Panc1 (cell line): Measurements from ENCODE around the gene RALGPS2. TPM values are rescaled to one million over a fixed set of nuclear protein-coding genes. Genes with fewer than 3 reads are reported as not detected.

ENCODE experiments used
- ATAC-seq: fragments of 200-7000 bp; cut with Tn5 transposase; 2 replicates; pipeline ENCODE4 v1.9.1; 2020; ENCODE audit warnings: mild to moderate bottlenecking, moderate library complexity
- BruUV-seq: library from RNA; stranded (reverse); fragments of 400-500 nt; replicated peaks from 2 replicates; lab custom pipeline; 2021; lab: Mats Ljungman, UMichigan
- CTCF ChIA-PET: fragments of 300-600 bp; sonication (Branson Sonifier 250); formaldehyde crosslinking; loops from one replicate; lab custom pipeline; 2022; ENCODE audit warnings: antibody characterized with exemption; lab: Charles Lee
- POLR2A ChIA-PET: fragments of 300-600 bp; sonication (Branson Sonifier 250); formaldehyde crosslinking; loops from one replicate; lab custom pipeline; 2022; ENCODE audit warnings: antibody characterized with exemption; lab: Charles Lee
- DNase-seq: peaks from one replicate; pipeline ENCODE4 v3.0.0-alpha.2; 2010; ENCODE audit warnings: low read depth, low spot score
- H3K27ac ChIP-seq: 2 replicates; pipeline ENCODE4 v1.5.1; 2011; ENCODE audit warnings: mild to moderate bottlenecking, low read length, inconsistent platforms
- H3K27me3 ChIP-seq: fragments of 200-500 bp; sonication (Bioruptor generic); 2 replicates; pipeline ENCODE4 v1.6.0; 2014; ENCODE audit warnings: low read length, inconsistent platforms; ENCODE audit not compliant: control insufficient read depth, insufficient read depth
- H3K36me3 ChIP-seq: fragments of 200-500 bp; sonication (Bioruptor generic); 2 replicates; pipeline ENCODE4 v1.5.1; 2014; ENCODE audit warnings: inconsistent platforms, mild to moderate bottlenecking, low read length, moderate library complexity; ENCODE audit not compliant: control insufficient read depth, insufficient read depth
- H3K4me1 ChIP-seq: 2 replicates; pipeline ENCODE4 v1.5.1; 2011; ENCODE audit warnings: inconsistent platforms, mild to moderate bottlenecking, low read length, moderate library complexity; ENCODE audit not compliant: control insufficient read depth, insufficient read depth
- H3K4me3 ChIP-seq, 2 experiments: 2 replicates each; pipeline ENCODE4 v1.5.1; 2011 to 2012; ENCODE audit warnings: low read depth in 2 of 2, low read length in 2 of 2, mild to moderate bottlenecking in 2 of 2, inconsistent platforms in 1 of 2, moderate library complexity in 1 of 2
- H3K9me3 ChIP-seq: fragments of 200-500 bp; sonication (Bioruptor generic); 2 replicates; pipeline ENCODE4 v1.5.1; 2014; ENCODE audit warnings: low read depth, mild to moderate bottlenecking, inconsistent platforms, low read length, moderate library complexity; ENCODE audit not compliant: control insufficient read depth, insufficient read depth
- CTCF ChIP-seq: fragments of 450-650 bp; IDR thresholded peaks from 2 replicates; pipeline ENCODE4 v1.5.1; 2017; ENCODE audit warnings: mild to moderate bottlenecking
- POLR2AphosphoS5 ChIP-seq: IDR thresholded peaks from 2 replicates; pipeline ENCODE4 v1.6.1; 2012; ENCODE audit warnings: mild to moderate bottlenecking, low read depth, low read length, moderate library complexity
- REST ChIP-seq, 2 experiments: IDR thresholded peaks; 2 replicates each; pipeline ENCODE4 v1.6.1; 2011 to 2012; ENCODE audit warnings: low read depth in 2 of 2, control low read depth in 1 of 2, low read length in 1 of 2, mild to moderate bottlenecking in 1 of 2, moderate library complexity in 1 of 2; ENCODE audit not compliant: insufficient read depth in 1 of 2
- SIN3A ChIP-seq: IDR thresholded peaks from 2 replicates; pipeline ENCODE4 v1.6.1; 2012; ENCODE audit warnings: low read depth, mild to moderate bottlenecking, low read length, moderate library complexity, borderline replicate concordance; ENCODE audit not compliant: insufficient read depth
- TCF7L2 ChIP-seq: IDR thresholded peaks from 2 replicates; pipeline ENCODE4 v1.6.1; 2011; ENCODE audit warnings: mild to moderate bottlenecking, low read depth, low read length, inconsistent platforms
- in situ Hi-C: cut with HindIII; loops from 2 replicates; pipeline ENCODE4 v1.10.0; 2016; ENCODE audit warnings: low sequenced_read_pairs, low pct_unique_long_range_greater_than_20kb
- intact Hi-C: fragments of 100-400 bp; cut with micrococcal nuclease; formaldehyde crosslinking; loops from one replicate; pipeline ENCODE4 v1.10.0; 2022; ENCODE audit not compliant: unreplicated experiment
- total RNA-seq: library from RNA; stranded (reverse); gene quantifications from one replicate; pipeline ENCODE4 v1.2.1, GENCODE V29; 2021; ENCODE audit not compliant: unreplicated experiment

Gene RALGPS2
- total RNA-seq, 1 experiment from 2014 or later: 5.4 TPM

- intact Hi-C loops: no loop called here
- BruUV-seq: no TSS peak
Measured at GRCh38 chr1:178919581-178919980, 194.5 kb downstream of the RALGPS2 start.

GRCh38 chr1:178921499-178921898, 196.5 kb downstream of the RALGPS2 start:
- ChIA-PET POLR2A (no interaction called here), CTCF (no interaction called here)
- H3K4me3 ChIP-seq: no peak overlapping the region
- H3K27me3 ChIP-seq: peaks cover 3% of the 10 kb centered on the region; the same call in 1 of the 2 replicates
- no peaks in the 10 kb centered on the region for H3K9me3 ChIP-seq
- no peak for ATAC-seq
- BruUV-seq: no TSS peak
- H3K27ac ChIP-seq: no peak overlapping the region
- intact Hi-C loops: no loop called here
- DNase-seq: no peak
- in situ Hi-C loops: no loop called here
- no peaks in the 10 kb centered on the region for H3K36me3 ChIP-seq
- no peaks in the 10 kb centered on the region for H3K4me1 ChIP-seq
- no peak for TF ChIP-seq REST (IDR thresholded peaks at IDR 0.05; ENCODE audit: insufficient read depth in 1 of 2, low read depth in 2 of 2, low read length in 1 of 2)
- no peak for TF ChIP-seq SIN3A
- no peak for TF ChIP-seq CTCF
- no peak for TF ChIP-seq POLR2AphosphoS5
- no peak for TF ChIP-seq TCF7L2

More at GRCh38 chr1:178919581-178919980, 194.5 kb downstream of the RALGPS2 start:
- Histone ChIP-seq H3K27ac (no peak overlapping the region), H3K27me3 (peaks cover 3% of the 10 kb centered on the region; the same call in 1 of the 2 replicates), H3K4me1 (no peaks in the 10 kb centered on the region), H3K9me3 (no peaks in the 10 kb centered on the region), H3K36me3 (no peaks in the 10 kb centered on the region), H3K4me3 (no peak overlapping the region)
- ChIA-PET CTCF (no interaction called here), POLR2A (no interaction called here)
- in situ Hi-C loops: no loop called here
- DNase-seq: no peak
- TF ChIP-seq TCF7L2 (no peak), POLR2AphosphoS5 (no peak), CTCF (no peak), REST (IDR thresholded peaks at IDR 0.05; ENCODE audit: insufficient read depth in 1 of 2, low read depth in 2 of 2, low read length in 1 of 2) (no peak)
- ATAC-seq: no peak
